GM19397 (cell line): ENCODE results near the gene FAM20A.

ENCODE experiments used
- ATAC-seq: cut with Tn5 transposase; IDR thresholded peaks from one replicate; pipeline ENCODE4 v1.9.1; 2021; ENCODE audit warnings: mild to moderate bottlenecking, moderate library complexity; ENCODE audit not compliant: unreplicated experiment

FAM20A gene

GRCh38 chr17:68611353-68612208 is 10.4 kb upstream of the FAM20A start:
- ATAC-seq, result no peak

DNA sequence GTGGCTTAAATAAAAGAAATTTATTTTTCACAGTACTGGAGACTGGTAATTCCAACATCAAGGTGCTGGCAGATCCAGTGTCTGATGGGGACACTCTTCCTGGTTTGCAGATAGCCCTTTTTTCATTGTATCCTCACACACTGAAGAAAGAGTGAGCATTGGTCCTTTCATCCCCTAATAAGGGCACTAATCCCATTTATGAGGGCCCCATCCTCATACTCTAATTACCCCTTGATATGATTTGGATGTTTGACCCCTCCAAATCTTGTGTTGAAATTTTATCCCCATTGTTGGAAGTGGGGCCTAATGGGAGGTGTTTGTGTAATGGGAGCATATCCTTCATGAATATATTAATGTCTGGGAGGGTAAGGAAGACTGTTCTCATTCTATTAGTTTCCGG is 9.4 kb upstream of the FAM20A start:
- no peak for ATAC-seq

DNA sequence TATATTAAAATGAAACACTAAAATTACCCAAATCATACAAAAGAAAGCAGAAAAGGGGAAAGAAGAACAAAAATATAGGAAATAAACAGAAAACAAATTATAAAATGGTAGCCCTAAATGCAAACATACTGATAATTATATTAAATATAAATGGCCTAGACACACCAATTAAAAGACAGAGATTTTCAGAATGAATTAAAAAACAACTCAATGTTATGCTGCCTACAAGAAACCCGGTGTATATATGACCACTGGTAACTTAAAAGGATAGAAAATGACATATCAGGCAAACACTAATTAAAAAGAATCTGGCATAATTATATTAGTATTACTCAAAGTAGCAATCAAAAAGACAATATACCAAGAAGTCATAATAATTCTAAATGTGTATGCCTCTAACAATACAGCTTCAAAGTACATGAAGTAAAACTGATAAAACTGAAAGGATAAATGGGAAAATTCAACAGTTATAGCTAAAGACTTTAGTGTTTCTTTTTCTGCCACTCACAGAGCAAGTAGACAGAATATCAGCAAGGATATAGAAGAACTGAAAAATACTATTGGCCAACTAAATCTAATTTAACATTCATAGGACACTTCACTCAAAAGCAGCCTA is 7.5 kb upstream of the FAM20A start:
- no peak for ATAC-seq

DNA sequence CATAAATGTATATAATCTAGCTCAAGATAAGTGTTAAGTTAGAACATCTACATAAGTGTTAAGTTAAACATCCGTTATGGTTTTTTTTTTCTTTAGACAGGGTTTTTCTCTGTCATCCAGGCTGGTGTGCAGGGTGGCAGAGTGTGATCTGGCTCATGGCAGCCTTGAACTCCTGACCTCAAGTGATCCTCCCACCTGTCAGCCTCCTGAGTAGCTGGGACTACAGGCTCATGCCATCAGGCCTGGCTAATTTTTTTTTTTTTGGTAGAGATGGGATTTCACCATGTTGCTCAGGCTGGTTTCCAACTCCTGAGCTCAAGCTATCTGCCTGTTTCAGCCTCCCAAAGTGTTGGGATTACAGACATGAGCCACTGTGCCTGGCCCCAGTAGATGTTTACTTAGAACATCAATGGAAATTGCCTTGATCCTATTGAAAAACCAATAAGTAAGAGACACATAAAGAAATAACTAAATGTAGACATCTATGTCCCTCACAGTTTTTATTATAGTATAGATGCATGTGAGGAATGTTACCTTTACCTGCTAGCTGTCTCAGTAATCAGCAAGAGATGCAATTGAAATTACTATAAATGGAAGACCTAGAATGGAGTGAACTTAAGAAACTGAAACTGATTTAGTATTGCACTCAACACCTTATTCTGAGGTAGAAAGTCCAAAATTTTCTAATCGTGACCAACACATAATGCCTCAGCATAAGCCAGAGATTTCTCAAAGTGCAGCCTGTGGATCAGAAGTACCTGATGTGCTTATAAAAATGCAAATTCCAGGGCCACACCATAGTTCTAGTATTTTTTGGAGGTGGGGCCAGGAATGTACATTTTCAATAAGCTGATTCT is 5.5 kb upstream of the FAM20A start:
- no peak for ATAC-seq

- no peak for ATAC-seq
Observed at GRCh38 chr17:68605914-68606313, 4.7 kb upstream of the FAM20A start.

- no peak for ATAC-seq
Observed at GRCh38 chr17:68603656-68604055, 2.5 kb upstream of the FAM20A start.

GRCh38 chr17:68603027-68603426 is 1.9 kb upstream of the FAM20A start:
- no peak for ATAC-seq

- ATAC-seq, result no peak
Observed at GRCh38 chr17:68602289-68602688, 1.1 kb upstream of the FAM20A start.

DNA sequence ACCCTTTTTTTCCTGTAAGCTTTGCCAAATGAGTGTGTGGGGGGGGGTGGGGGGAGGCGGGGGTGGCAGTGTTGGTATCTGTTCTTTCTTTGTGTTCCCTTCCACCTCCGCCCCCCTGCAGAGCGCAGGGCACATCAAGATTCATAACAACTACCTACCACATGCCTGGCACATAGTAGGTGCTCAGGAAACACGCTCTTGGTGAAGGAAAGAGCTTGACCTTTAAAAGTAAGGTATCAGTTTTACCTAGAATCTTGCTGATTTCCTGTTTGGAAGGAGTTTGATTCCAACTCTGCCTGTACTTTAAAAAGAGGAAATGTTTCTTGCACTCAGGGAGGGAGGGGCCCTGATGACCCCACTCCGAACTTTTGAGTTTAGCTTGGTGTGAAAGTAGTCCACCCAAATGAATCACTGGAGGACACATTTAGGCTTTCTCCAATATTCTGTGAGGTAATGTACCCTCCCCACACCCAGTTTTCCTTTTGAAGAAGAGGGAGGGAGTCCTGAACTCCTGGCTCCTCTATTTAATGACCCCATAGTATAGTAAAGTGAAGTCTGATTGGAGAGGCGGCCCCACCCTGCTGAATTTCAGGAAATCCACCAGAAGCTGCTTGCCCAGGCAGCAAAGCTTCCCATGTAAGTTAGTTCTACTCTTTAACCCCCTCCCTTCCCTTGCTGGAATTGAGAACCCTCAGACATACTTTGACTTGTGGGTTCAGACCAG is 560 bp upstream of the FAM20A start:
- ATAC-seq, result no peak

DNA sequence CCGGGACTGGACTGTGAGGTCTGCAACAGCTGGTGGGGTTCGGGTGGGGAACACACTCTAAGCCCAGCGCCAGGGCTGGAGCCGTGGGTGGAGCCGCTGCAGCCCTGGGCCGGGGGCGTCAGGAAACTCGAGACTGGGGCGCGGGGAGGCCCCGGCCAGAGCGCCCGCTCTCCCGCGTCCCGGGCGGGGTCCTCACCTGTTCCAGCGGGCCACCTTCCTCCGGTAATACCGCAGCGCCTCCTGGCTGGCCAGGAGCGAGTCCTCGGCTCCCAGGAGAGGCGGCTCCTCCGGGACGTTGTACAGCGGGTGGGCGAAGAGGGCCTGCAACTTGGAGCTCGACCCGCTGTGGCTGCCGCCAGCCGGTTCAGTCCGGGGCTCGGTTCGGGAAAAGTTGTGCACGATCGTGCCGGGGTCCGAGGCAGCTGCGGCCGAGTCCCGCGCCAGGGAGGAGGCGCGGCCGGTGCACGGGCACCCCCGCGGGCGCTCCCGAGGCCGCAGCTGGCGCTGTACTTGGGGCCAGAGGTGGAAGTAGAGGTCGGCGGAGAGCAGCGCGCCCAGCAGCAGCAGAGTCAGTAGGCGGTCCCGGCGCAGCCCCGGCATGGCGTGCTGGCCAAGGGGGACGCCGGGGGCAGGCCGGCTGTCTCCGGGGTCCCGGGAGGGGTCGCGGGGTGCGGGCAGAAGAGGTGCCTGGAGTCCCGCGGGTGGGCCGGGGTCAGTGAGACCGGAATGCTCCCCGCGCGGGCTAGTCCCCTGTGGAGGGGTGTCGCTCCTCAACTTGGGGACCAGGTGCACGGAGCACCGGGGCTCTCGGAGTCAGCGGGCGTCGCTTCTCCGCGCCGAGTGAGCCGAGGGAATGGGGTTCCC is 868 bp downstream of the FAM20A start:
- ATAC-seq, result no peak

DNA sequence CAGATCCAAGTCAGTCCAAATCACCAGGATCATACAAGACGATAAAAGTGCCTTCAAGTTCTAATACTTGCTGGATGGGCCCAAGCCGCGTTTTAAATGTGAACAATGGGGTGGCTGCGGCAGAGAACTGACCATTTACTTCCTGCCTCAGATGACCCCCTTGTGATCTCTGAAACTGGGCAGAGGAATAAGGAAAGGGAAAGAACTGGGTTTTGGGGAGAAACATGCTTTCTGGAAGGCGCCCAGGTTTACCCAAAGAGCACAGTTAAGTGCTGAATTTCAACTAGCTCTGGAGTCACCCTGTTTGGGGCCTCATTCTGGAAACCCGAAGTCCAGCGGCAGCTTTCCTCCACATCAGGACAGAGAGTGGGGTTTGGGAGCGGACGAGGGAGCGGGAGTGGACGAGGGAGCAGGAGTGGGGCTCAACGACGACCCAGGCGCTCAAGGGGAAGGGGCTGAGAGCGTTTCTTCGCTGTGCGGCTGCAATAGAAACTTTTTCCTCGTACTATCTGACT is 1.6 kb downstream of the FAM20A start:
- ATAC-seq, result no peak

GRCh38 chr17:68599091-68599490 is 2.1 kb downstream of the FAM20A start:
- ATAC-seq, result no peak

DNA sequence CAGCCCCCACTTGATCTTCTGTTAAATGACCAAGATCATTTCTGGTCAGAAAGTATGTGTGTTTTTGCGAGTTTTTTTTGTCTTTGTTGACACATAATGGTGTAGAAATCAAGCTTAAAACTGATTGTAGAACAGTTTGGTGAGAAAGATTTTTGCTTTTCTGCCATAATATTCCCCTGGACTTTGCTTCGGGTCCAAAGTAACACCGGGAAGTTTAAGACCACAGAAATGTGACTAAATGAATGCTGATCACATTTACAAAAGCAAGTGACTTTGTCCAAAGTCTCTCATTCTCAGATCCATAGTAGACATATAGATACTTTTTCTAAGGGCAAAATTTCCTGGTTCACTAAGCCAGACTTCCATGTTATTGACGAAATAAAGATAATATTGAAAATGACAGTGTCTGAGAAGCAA is 2.6 kb downstream of the FAM20A start:
- ATAC-seq, result no peak

- no peak for ATAC-seq
Observed at GRCh38 chr17:68598074-68598473, 3.1 kb downstream of the FAM20A start.

GRCh38 chr17:68596411-68596945 is 4.7 kb downstream of the FAM20A start:
- ATAC-seq, result no peak

DNA sequence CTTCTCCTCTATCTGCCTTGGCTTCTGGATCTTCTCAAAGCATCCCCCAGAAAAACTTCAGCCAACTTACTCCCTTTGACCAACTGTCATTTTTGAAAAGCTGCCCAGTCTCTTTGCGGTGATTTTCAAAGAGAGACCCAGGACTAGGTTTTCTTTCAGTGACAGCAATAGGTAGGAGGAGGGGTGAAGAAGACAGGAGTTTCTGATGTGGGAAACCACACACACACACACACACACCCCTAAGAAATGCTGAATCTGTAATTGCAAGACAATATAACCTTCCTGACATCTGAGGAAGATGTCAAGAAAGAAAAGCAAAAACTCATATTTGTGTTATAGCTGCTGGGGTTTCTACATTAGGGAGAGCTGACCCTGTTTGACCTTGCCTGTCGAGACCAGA is 5.2 kb downstream of the FAM20A start:
- ATAC-seq, result no peak

GRCh38 chr17:68595496-68595895 is 5.7 kb downstream of the FAM20A start:
- ATAC-seq, result no peak

GRCh38 chr17:68594552-68594951 is 6.6 kb downstream of the FAM20A start:
- no peak for ATAC-seq
